Lower lobe of right lung (tissue), 2 donors: ENCODE results near the gene ATP13A5. TPM values are rescaled to one million over a fixed set of nuclear protein-coding genes. Genes with fewer than 3 reads are reported as not detected.

Experiments
- ATAC-seq, 2 donors: fragments of 200-7000 bp; cut with Tn5 transposase; one replicate each; pipeline ENCODE4 v1.9.1; 2020 to 2022; ENCODE audit warnings: mild to moderate bottlenecking in 2 of 2, moderate library complexity in 2 of 2
- DNase-seq: peaks from one replicate; pipeline ENCODE4 v3.0.0-alpha.2; 2020
- H3K27ac ChIP-seq: fragments of 200-600 bp; one replicate; pipeline ENCODE4 v1.8.0; 2022
- H3K27me3 ChIP-seq: fragments of 200-600 bp; one replicate; pipeline ENCODE4 v1.8.0; 2022; ENCODE audit warnings: low read depth
- H3K36me3 ChIP-seq: fragments of 200-600 bp; one replicate; pipeline ENCODE4 v1.8.0; 2022; ENCODE audit warnings: mild to moderate bottlenecking
- H3K4me1 ChIP-seq: fragments of 200-600 bp; one replicate; pipeline ENCODE4 v1.8.0; 2022
- H3K4me3 ChIP-seq: fragments of 200-600 bp; one replicate; pipeline ENCODE4 v1.8.0; 2022; ENCODE audit warnings: mild to moderate bottlenecking
- H3K9me3 ChIP-seq: fragments of 200-600 bp; one replicate; pipeline ENCODE4 v1.8.0; 2022
- CTCF ChIP-seq: fragments of 200-600 bp; IDR thresholded peaks from one replicate; pipeline ENCODE4 v1.8.0; 2022; ENCODE audit warnings: antibody characterized with exemption, mild to moderate bottlenecking
- intact Hi-C: fragments of 100-400 bp; cut with DNase I; formaldehyde crosslinking; loops from one replicate; pipeline ENCODE4 v1.11.0; 2022
- total RNA-seq: library from RNA; stranded (reverse); fragmentation: NEBNext Ultra II Directional; extraction: Animal tissue kit (Norgen Biotek cat#: 25700); gene quantifications from one replicate; pipeline ENCODE4 v1.2.1, GENCODE V29; 2021
- donor health status: DM: no; HTN: yes; CAD: no; lungs with severe emphysema.

Gene ATP13A5
- total RNA-seq, 1 donor from 2014 or later, result 2.0 TPM

- H3K9me3 ChIP-seq, result no peaks in the 10 kb centered on the region
- DNase-seq, result no peak
- no peaks in the 10 kb centered on the region for H3K27me3 ChIP-seq
- intact Hi-C loops, result no loop called here
- no peaks in the 10 kb centered on the region for H3K4me1 ChIP-seq
- H3K36me3 ChIP-seq, result no peaks in the 10 kb centered on the region
- no peak overlapping the region for H3K4me3 ChIP-seq
- TF ChIP-seq CTCF, result no peak
- no peak overlapping the region for H3K27ac ChIP-seq
- no peak for ATAC-seq
These were observed 45.3 kb downstream of the ATP13A5 start for GRCh38 chr3:193333229-193333628.

GRCh38 chr3:193330555-193331204, 47.9 kb downstream of the ATP13A5 start:
- DNase-seq (no peak), ATAC-seq (no peak)
- H3K27me3 ChIP-seq, result no peaks in the 10 kb centered on the region
- no peaks in the 10 kb centered on the region for H3K4me1 ChIP-seq
- no peaks in the 10 kb centered on the region for H3K9me3 ChIP-seq
- TF ChIP-seq CTCF, result no peak
- H3K4me3 ChIP-seq, result no peak overlapping the region
- intact Hi-C loops, result no loop called here
- H3K27ac ChIP-seq, result no peak overlapping the region
- no peaks in the 10 kb centered on the region for H3K36me3 ChIP-seq

GRCh38 chr3:193317682-193318300, 60.8 kb downstream of the ATP13A5 start:
- intact Hi-C loops, result no loop called here

GRCh38 chr3:193314161-193314560, 64.4 kb downstream of the ATP13A5 start:
- intact Hi-C loops, result no loop called here

More at GRCh38 chr3:193317682-193318300, 60.8 kb downstream of the ATP13A5 start:
- Histone ChIP-seq H3K4me3 (no peak overlapping the region), H3K4me1 (no peaks in the 10 kb centered on the region), H3K27ac (no peak overlapping the region), H3K36me3 (no peaks in the 10 kb centered on the region), H3K9me3 (no peaks in the 10 kb centered on the region), H3K27me3 (no peaks in the 10 kb centered on the region)
- no peak for ATAC-seq
- no peak for DNase-seq
- TF ChIP-seq CTCF, result no peak

More at GRCh38 chr3:193314161-193314560, 64.4 kb downstream of the ATP13A5 start:
- Histone ChIP-seq H3K4me3 (no peak overlapping the region), H3K4me1 (no peaks in the 10 kb centered on the region), H3K36me3 (no peaks in the 10 kb centered on the region), H3K9me3 (no peaks in the 10 kb centered on the region), H3K27me3 (no peaks in the 10 kb centered on the region), H3K27ac (no peak overlapping the region)
- DNase-seq (no peak), ATAC-seq (no peak)
- no peak for TF ChIP-seq CTCF
